ENCODE measurements around the gene GNAQ. TPM values are rescaled to one million over a fixed set of nuclear protein-coding genes. Genes with fewer than 3 reads are reported as not detected.

GNAQ gene
- total RNA-seq, 1 experiment from 2014 or later = 48.6 TPM

GRCh38 chr9:77810047-77810446 lies 221.6 kb downstream of the GNAQ start:
- Histone ChIP-seq H4K91ac (ENCODE audit: insufficient read length, low read depth, low read length) (no peak overlapping the region), H2BK12ac (ENCODE audit: insufficient read length, low read depth, low read length) (no peak overlapping the region), H4K20me1 (ENCODE audit: control insufficient read depth, insufficient read depth, insufficient read length) (no peaks in the 10 kb centered on the region), H3K14ac (ENCODE audit: insufficient read depth, low read length) (no peak overlapping the region), H3K9ac (ENCODE audit: extremely low read depth, insufficient read length, low read length) (no peak overlapping the region), H3K9me3 (ENCODE audit: control insufficient read depth, low read depth, low read length) (no peaks in the 10 kb centered on the region), H3K79me2 (ENCODE audit: insufficient read depth, low read length) (no peaks in the 10 kb centered on the region), H2BK20ac (ENCODE audit: low read depth, low read length, poor library complexity, severe bottlenecking) (no peak overlapping the region), H3K56ac (ENCODE audit: insufficient read length, low read depth, low read length) (no peak overlapping the region), H3K23me2 (ENCODE audit: insufficient read length, low read depth, low read length, poor library complexity, severe bottlenecking) (no peaks in the 10 kb centered on the region), H2AK5ac (ENCODE audit: insufficient read length, low read length) (no peak overlapping the region), H2BK120ac (ENCODE audit: low read depth, low read length, poor library complexity, severe bottlenecking) (no peak overlapping the region), H2BK15ac (ENCODE audit: low read depth, low read length) (no peak overlapping the region), H3K27me3 (ENCODE audit: insufficient read depth, low read length) (no peaks in the 10 kb centered on the region), H3K27ac (ENCODE audit: insufficient read length, low read depth, low read length) (no peak overlapping the region), H3K79me1 (ENCODE audit: insufficient read depth, low read depth, low read length, poor library complexity, severe bottlenecking) (peaks cover 2% of the 10 kb centered on the region), H3K23ac (ENCODE audit: insufficient read length, low read depth, low read length) (no peak overlapping the region), H4K8ac (replicated peaks; ENCODE audit: insufficient read length, low read depth, low read length) (no peak overlapping the region), H3K4me1 (ENCODE audit: insufficient read depth, low read length) (no peaks in the 10 kb centered on the region), H2AFZ (ENCODE audit: low read length) (no peak overlapping the region), H2BK5ac (ENCODE audit: insufficient read length, low read length) (no peak overlapping the region), H3T11ph (ENCODE audit: low read length) (no peak overlapping the region), H3K4ac (ENCODE audit: low read depth, low read length) (no peak overlapping the region), H3K18ac (ENCODE audit: insufficient read length, low read depth, low read length) (no peak overlapping the region), H3K4me2 (ENCODE audit: insufficient read depth, insufficient read length, low read length) (no peak overlapping the region), H4K5ac (ENCODE audit: insufficient read length, low read depth, low read length) (no peak overlapping the region)
- Mint-ChIP-seq H3K27me3 (ENCODE audit: low read depth) (no peaks in the 10 kb centered on the region), H3K4me1 (no peaks in the 10 kb centered on the region; a peak in 1 of 4 replicates), H3K27ac (no peak overlapping the region), H3K36me3 (ENCODE audit: insufficient read depth in 1 of 3, low read depth in 3 of 3) (peaks cover 0 to 8% (median 0%) of the 10 kb centered on the region in 3 experiments; a peak in 3 of 7 replicates), H3K4me3 (no peak overlapping the region), H3K9me3 (no peaks in the 10 kb centered on the region)
- no CpG with 5 or more reads among the region's 1 CpG for WGBS (ENCODE audit: extremely low coverage, insufficient read length, low lambda C conversion rate)
- no peak for DNase-seq
- TF ChIP-seq, protein P1, sequence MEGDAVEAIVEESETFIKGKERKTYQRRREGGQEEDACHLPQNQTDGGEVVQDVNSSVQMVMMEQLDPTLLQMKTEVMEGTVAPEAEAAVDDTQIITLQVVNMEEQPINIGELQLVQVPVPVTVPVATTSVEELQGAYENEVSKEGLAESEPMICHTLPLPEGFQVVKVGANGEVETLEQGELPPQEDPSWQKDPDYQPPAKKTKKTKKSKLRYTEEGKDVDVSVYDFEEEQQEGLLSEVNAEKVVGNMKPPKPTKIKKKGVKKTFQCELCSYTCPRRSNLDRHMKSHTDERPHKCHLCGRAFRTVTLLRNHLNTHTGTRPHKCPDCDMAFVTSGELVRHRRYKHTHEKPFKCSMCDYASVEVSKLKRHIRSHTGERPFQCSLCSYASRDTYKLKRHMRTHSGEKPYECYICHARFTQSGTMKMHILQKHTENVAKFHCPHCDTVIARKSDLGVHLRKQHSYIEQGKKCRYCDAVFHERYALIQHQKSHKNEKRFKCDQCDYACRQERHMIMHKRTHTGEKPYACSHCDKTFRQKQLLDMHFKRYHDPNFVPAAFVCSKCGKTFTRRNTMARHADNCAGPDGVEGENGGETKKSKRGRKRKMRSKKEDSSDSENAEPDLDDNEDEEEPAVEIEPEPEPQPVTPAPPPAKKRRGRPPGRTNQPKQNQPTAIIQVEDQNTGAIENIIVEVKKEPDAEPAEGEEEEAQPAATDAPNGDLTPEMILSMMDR (conservative IDR thresholded peaks at IDR 0.05) = no peak
